Calu3 (cell line): Measurements from ENCODE around the gene FNBP1. TPM values are rescaled to one million over a fixed set of nuclear protein-coding genes. Genes with fewer than 3 reads are reported as not detected.
A peak's percentile ranks its signal among the peaks of the same experiment; 100 is the strongest.

Experiments
- BruUV-seq: library from RNA; stranded (reverse); fragments of 400-500 nt; replicated peaks from 2 replicates; lab custom pipeline; 2021; lab: Mats Ljungman, UMichigan
- CTCF ChIA-PET: fragments of 300-600 bp; sonication (Branson Sonifier 250); formaldehyde crosslinking; loops from one replicate; lab custom pipeline; 2022; ENCODE audit warnings: antibody characterized with exemption; lab: Charles Lee
- DNase-seq: peaks from one replicate; pipeline ENCODE4 v3.0.0; 2022
- H3K27ac Mint-ChIP-seq: one replicate; pipeline ENCODE4 v1.8.0; 2022; ENCODE audit warnings: mixed read lengths; ENCODE audit not compliant: unreplicated experiment
- H3K27me3 Mint-ChIP-seq: one replicate; pipeline ENCODE4 v1.8.0; 2022; ENCODE audit warnings: mixed read lengths; ENCODE audit not compliant: unreplicated experiment
- H3K36me3 Mint-ChIP-seq: one replicate; pipeline ENCODE4 v1.8.0; 2022; ENCODE audit warnings: mild to moderate bottlenecking, moderate library complexity, mixed read lengths; ENCODE audit not compliant: insufficient read depth, unreplicated experiment
- H3K4me1 Mint-ChIP-seq: one replicate; pipeline ENCODE4 v1.8.0; 2022; ENCODE audit warnings: mild to moderate bottlenecking, low read depth, mixed read lengths; ENCODE audit not compliant: unreplicated experiment
- H3K4me3 Mint-ChIP-seq: one replicate; pipeline ENCODE4 v1.8.0; 2022; ENCODE audit warnings: mild to moderate bottlenecking, low read depth, moderate library complexity, mixed read lengths; ENCODE audit not compliant: unreplicated experiment
- H3K9me3 Mint-ChIP-seq: one replicate; pipeline ENCODE4 v1.8.0; 2022; ENCODE audit warnings: low read depth, mixed read lengths; ENCODE audit not compliant: unreplicated experiment
- CTCF ChIP-seq: fragments of 200-600 bp; IDR thresholded peaks from one replicate; pipeline ENCODE4 v1.8.0; 2022; ENCODE audit warnings: antibody characterized with exemption; ENCODE audit not compliant: unreplicated experiment
- intact Hi-C: fragments of 100-400 bp; cut with micrococcal nuclease; formaldehyde crosslinking; loops from one replicate; pipeline ENCODE4 v1.10.0; 2022; ENCODE audit not compliant: unreplicated experiment
- total RNA-seq: library from RNA; stranded (reverse); gene quantifications from 2 replicates; pipeline ENCODE4 v1.2.3, GENCODE V29; 2022

Gene FNBP1
- total RNA-seq, 1 experiment from 2014 or later = 9.9 TPM

- CTCF ChIA-PET = interaction anchor here (0.6 to 1.0 kb wide), 3 partner anchors 26 to 269 kb away, joined by 3 to 5 read pairs (median 5); partner anchors contain the start of gene ASB6
- H3K27ac Mint-ChIP-seq = peak overlapping the region; percentile 43
- no peaks in the 10 kb centered on the region for H3K4me1 Mint-ChIP-seq
- H3K4me3 Mint-ChIP-seq = no peak overlapping the region
- no peak for TF ChIP-seq CTCF
- no peaks in the 10 kb centered on the region for H3K27me3 Mint-ChIP-seq
- no peaks in the 10 kb centered on the region for H3K36me3 Mint-ChIP-seq
- no peaks in the 10 kb centered on the region for H3K9me3 Mint-ChIP-seq
- intact Hi-C loops = no loop called here
- DNase-seq = peak; percentile 55
- no TSS peak for BruUV-seq
Measured at GRCh38 chr9:129910628-129911567, 132.1 kb downstream of the FNBP1 start.

GRCh38 chr9:129909851-129910250 is 133.1 kb downstream of the FNBP1 start:
- no TSS peak for BruUV-seq
- Mint-ChIP-seq H3K9me3 (no peaks in the 10 kb centered on the region), H3K4me3 (no peak overlapping the region), H3K27me3 (no peaks in the 10 kb centered on the region), H3K36me3 (no peaks in the 10 kb centered on the region), H3K4me1 (no peaks in the 10 kb centered on the region), H3K27ac (no peak overlapping the region)
- intact Hi-C loops = no loop called here
- CTCF ChIA-PET = no interaction called here
- no peak for TF ChIP-seq CTCF
- no peak for DNase-seq

GRCh38 chr9:129908906-129909305 is 134.1 kb downstream of the FNBP1 start:
- intact Hi-C loops = no loop called here
- H3K4me1 Mint-ChIP-seq = no peaks in the 10 kb centered on the region
- no peaks in the 10 kb centered on the region for H3K36me3 Mint-ChIP-seq
- no TSS peak for BruUV-seq
- CTCF ChIA-PET = no interaction called here
- H3K9me3 Mint-ChIP-seq = no peaks in the 10 kb centered on the region
- no peak overlapping the region for H3K4me3 Mint-ChIP-seq
- no peak overlapping the region for H3K27ac Mint-ChIP-seq
- TF ChIP-seq CTCF = no peak
- no peaks in the 10 kb centered on the region for H3K27me3 Mint-ChIP-seq
- DNase-seq = no peak

- no peak for TF ChIP-seq CTCF
- Mint-ChIP-seq H3K27ac (no peak overlapping the region), H3K9me3 (no peaks in the 10 kb centered on the region), H3K4me1 (no peaks in the 10 kb centered on the region), H3K4me3 (no peak overlapping the region), H3K36me3 (no peaks in the 10 kb centered on the region), H3K27me3 (no peaks in the 10 kb centered on the region)
- intact Hi-C loops = no loop called here
- DNase-seq = no peak
- CTCF ChIA-PET = interaction anchor here (0.5 kb wide), 1 partner anchor 1842 kb away, joined by 6 read pairs; no protein-coding TSS in a partner anchor
- no TSS peak for BruUV-seq
Measured at GRCh38 chr9:129907201-129907600, 135.8 kb downstream of the FNBP1 start.
